Psoas muscle (tissue), 8 donors: Measurements from ENCODE around the gene GREM2. TPM values are rescaled to one million over a fixed set of nuclear protein-coding genes. Genes with fewer than 3 reads are reported as not detected.

Experiments used
- ATAC-seq, 4 donors: fragments of 200-7000 bp; cut with Tn5 transposase; one replicate each; pipeline ENCODE4 v1.9.1; 2020; ENCODE audit warnings: moderate library complexity in 3 of 4, mild to moderate bottlenecking in 2 of 4
- DNase-seq, 2 donors: peaks; one replicate each; pipeline ENCODE4 v3.0.0-alpha.2; 2020
- H3K27ac ChIP-seq: fragments of 200-600 bp; one replicate; pipeline ENCODE4 v1.8.0; 2022
- H3K27me3 ChIP-seq, 3 donors: fragments of 200-600 bp in 1 of 3; one replicate each; pipeline versions ENCODE4 v1.6.1 to v1.8.0; 2013 to 2022; ENCODE audit warnings: low read length in 2 of 3, mild to moderate bottlenecking in 2 of 3, moderate library complexity in 1 of 3; ENCODE audit not compliant: insufficient read depth in 3 of 3
- H3K36me3 ChIP-seq, 2 donors: fragments of 200-600 bp in 1 of 2; one replicate each; pipeline versions ENCODE4 v1.6.1 to v1.8.0; 2013 to 2022; ENCODE audit warnings: low read depth in 1 of 2, mild to moderate bottlenecking in 1 of 2, moderate library complexity in 1 of 2; ENCODE audit not compliant: insufficient read depth in 1 of 2
- H3K4me1 ChIP-seq: fragments of 200-600 bp; one replicate; pipeline ENCODE4 v1.8.0; 2022
- H3K4me3 ChIP-seq: fragments of 200-600 bp; one replicate; pipeline ENCODE4 v1.8.0; 2022; ENCODE audit warnings: mild to moderate bottlenecking
- H3K9me3 ChIP-seq: fragments of 200-600 bp; one replicate; pipeline ENCODE4 v1.8.0; 2022
- CTCF ChIP-seq: fragments of 200-600 bp; IDR thresholded peaks from one replicate; pipeline ENCODE4 v1.8.0; 2022; ENCODE audit warnings: antibody characterized with exemption
- whole genome bisulfite sequencing, 3 donors: extraction: QIAGEN DNeasy Blood & Tissue Kit; methylation state at CpG; one replicate each; pipeline versions ENCODE4 v1.1.6 to v1.1.7; 2013; 5-methylcytosine and 5-hydroxymethylcytosine counted together
- intact Hi-C, 2 donors: fragments of 100-400 bp; cut with DNase I; formaldehyde crosslinking; loops; one replicate each; pipeline versions ENCODE4 v1.11.0 to v1.14.2; 2022
- polyA plus RNA-seq, 3 donors: library from polyadenylated mRNA; stranded (reverse); fragments of 200-250 nt; gene quantifications; one replicate each; pipeline ENCODE4 v1.2.3, GENCODE V29; 2013
- total RNA-seq, 4 donors: library from RNA; stranded (reverse); fragmentation: NEBNext Ultra II Directional in 2 of 4; extraction: Animal tissue kit (Norgen Biotek cat#: 25700) in 2 of 4; gene quantifications; one replicate each; pipeline versions ENCODE4 v1.2.1 to v1.2.4, GENCODE V29; 2021 to 2023
- donor health status: healthy with polysubstance abuse.
- donor health status: DM: no; HTN: no; CAD: no; lungs with moderate emphysema.
- donor health status: Bipolar disorder and iron deficiency.
- donor health status: healthy.
- donor health status: DM: yes; HTN: yes; CAD: no.
- donor health status: DM: no; HTN: no; CAD: no.
- donor health status: DM: no; HTN: no; CAD: no.
- donor health status: DM: yes; HTN: yes; CAD: no.

Gene GREM2
- total and polyA plus RNA-seq, 7 donors, result 0.56 to 9.5 (median 1.4) TPM

DNA sequence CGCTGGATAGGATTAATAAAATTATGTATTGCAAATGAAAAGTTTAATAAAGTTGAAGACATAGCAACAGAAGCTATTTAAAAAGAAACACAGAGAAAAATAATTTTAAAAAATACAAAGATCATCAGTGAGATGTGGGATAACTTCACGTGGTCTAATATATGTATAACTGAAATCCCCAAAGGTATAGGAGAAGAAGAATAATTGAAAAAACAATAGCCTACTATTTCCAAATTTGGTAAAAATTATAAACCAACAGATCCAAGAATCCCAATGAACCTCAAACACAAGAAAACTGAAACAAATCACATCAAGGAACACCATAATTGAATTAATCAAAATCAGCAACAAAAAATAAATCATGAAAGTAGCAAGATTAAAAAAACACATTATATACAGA lies 44.9 kb downstream of the GREM2 start:
- WGBS, 3 donors, result 37 to 76% (median 66%) methylated on average over 2 of the region's 2 CpGs

DNA sequence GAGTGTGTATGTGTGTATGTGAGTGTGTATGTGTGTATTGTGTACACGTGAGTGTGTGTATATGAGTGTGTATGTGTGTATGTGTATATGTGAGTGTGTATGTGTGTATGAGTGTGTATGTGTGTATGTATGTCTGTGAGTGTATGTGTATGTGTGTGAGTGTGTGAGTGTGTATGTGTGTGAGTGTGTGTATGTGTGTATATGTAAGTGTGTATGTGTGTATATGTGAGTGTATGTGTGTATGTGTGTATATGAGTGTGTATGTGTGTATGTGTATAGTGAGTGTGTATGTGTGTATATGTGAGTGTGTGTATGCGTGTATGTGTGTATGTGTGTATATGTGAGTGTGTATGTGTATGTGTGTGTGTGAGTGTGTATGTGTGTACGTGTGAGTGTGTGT lies 49.2 kb downstream of the GREM2 start:
- intact Hi-C loops, result no loop called here
- Histone ChIP-seq H3K36me3 (no peaks in the 10 kb centered on the region), H3K4me3 (no peak overlapping the region), H3K4me1 (no peaks in the 10 kb centered on the region), H3K27ac (no peak overlapping the region), H3K9me3 (no peaks in the 10 kb centered on the region), H3K27me3 (no peaks in the 10 kb centered on the region)
- TF ChIP-seq CTCF, result no peak
- DNase-seq (no peak), ATAC-seq (no peak)
- WGBS, 3 donors, result 83 to 84% (median 84%) methylated on average over 3 of the region's 3 CpGs

More for the DNA sequence above, 44.9 kb downstream of the GREM2 start:
- H3K36me3 ChIP-seq, result no peaks in the 10 kb centered on the region
- H3K4me3 ChIP-seq, result no peak overlapping the region
- no peak overlapping the region for H3K27ac ChIP-seq
- H3K27me3 ChIP-seq, result no peaks in the 10 kb centered on the region
- no peak for TF ChIP-seq CTCF
- H3K4me1 ChIP-seq, result no peaks in the 10 kb centered on the region
- intact Hi-C loops, result no loop called here
- no peaks in the 10 kb centered on the region for H3K9me3 ChIP-seq
- no peak for ATAC-seq
- DNase-seq, result no peak

DNA sequence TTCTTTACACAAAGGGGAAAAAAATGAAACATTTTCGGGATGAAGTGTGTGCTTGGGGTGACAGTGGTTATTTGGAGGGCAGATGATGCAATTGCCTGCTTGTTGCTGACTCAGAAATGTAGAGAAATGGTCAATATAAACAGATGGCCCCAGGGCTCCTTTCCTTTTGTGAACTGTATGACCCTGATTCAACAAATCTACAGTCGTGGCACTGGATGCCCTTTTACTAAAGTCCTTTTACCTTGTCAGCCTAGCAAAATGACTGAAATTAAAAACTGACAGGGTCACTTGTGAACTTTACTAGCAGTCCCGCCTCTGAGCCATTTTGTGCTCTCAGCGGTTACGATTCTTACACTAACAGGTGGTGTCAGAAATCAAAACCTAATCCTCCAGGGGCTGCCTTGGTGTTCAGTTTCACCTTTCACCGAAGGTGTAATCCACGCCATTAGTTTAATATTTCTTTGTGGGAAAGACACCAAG lies 49.8 kb downstream of the GREM2 start:
- no peaks in the 10 kb centered on the region for H3K4me1 ChIP-seq
- 22 to 36% (median 31%) methylated on average over 7 of the region's 7 CpGs for WGBS, 3 donors
- DNase-seq, result no peak
- H3K4me3 ChIP-seq, result no peak overlapping the region
- H3K27me3 ChIP-seq, result no peaks in the 10 kb centered on the region
- no peak for TF ChIP-seq CTCF
- intact Hi-C loops, result no loop called here
- no peak overlapping the region for H3K27ac ChIP-seq
- H3K36me3 ChIP-seq, result no peaks in the 10 kb centered on the region
- no peaks in the 10 kb centered on the region for H3K9me3 ChIP-seq
- no peak for ATAC-seq

- no peaks in the 10 kb centered on the region for H3K4me1 ChIP-seq
- intact Hi-C loops, result no loop called here
- no peak for ATAC-seq
- DNase-seq, result no peak
- no peaks in the 10 kb centered on the region for H3K9me3 ChIP-seq
- no peaks in the 10 kb centered on the region for H3K27me3 ChIP-seq
- no peak overlapping the region for H3K27ac ChIP-seq
- no peak overlapping the region for H3K4me3 ChIP-seq
- no peaks in the 10 kb centered on the region for H3K36me3 ChIP-seq
- 84 to 91% (median 87%) methylated on average over 5 of the region's 5 CpGs for WGBS, 3 donors
- no peak for TF ChIP-seq CTCF
Observed at GRCh38 chr1:240559781-240560180, 52.2 kb downstream of the GREM2 start.

GRCh38 chr1:240555524-240555923 lies 56.4 kb downstream of the GREM2 start:
- Histone ChIP-seq H3K4me3 (no peak overlapping the region), H3K27ac (no peak overlapping the region), H3K9me3 (no peaks in the 10 kb centered on the region), H3K4me1 (no peaks in the 10 kb centered on the region), H3K27me3 (no peaks in the 10 kb centered on the region), H3K36me3 (no peaks in the 10 kb centered on the region)
- DNase-seq, result no peak
- TF ChIP-seq CTCF, result no peak
- no peak for ATAC-seq
- WGBS, 3 donors, result 44 to 58% (median 54%) methylated on average over 2 of the region's 2 CpGs
- intact Hi-C loops, result no loop called here
